GM18870 (cell line): ENCODE data around the gene TIMP4.
A peak's percentile ranks its signal among the peaks of the same experiment; 100 is the strongest.

ENCODE experiments used
- ATAC-seq: cut with Tn5 transposase; IDR thresholded peaks from one replicate; pipeline ENCODE4 v1.9.1; 2021; ENCODE audit warnings: moderate library complexity; ENCODE audit not compliant: unreplicated experiment

Gene TIMP4

DNA sequence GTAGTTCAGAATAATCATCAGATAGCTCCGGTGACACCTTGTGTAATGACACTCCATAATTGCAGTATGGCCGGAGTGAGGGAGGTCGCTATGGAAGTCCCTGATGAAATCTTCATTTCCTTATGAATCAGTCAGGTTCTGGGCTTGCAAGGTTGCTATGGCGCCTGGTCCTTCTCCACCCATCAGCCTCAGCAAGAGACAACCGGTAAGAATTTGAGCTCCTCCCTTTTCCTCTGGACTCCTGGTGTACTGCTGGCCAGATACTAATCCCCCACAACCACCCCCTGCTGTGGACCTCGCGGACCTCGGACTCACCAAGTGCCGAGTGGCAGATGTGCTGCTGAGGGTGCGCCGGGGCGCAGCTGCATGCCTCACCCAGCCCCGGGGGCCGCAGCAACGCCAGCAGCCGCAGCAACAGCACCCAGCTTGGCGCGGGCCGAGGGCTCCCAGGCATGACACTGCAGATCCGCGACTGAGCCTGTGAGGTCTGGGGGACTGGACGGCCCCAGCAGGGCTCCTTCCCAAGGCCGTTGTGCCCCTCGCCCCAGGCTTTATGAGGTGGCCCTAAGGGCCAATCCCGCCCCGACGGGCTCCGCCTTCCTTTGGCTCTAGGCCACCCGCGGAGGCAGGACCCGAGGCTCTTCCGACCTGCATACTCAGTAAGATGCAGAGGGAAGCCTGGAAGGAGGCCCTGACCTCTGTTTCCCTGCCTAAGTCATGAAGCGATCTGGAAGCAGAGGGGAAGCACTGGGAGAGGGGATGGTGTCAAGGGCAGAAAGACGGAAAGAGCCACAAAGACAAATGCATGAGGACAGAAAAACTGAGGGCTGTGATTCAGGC is at the start of gene TIMP4:
TSS of gene TIMP4 (minus strand) at position 526 of the 840 bp plus-strand sequence. CDS start at position 454, 72 bp downstream.
- ATAC-seq: no peak

- no peak for ATAC-seq
Observed at GRCh38 chr3:12205171-12205570, 46.5 kb upstream of the TIMP4 start.

DNA sequence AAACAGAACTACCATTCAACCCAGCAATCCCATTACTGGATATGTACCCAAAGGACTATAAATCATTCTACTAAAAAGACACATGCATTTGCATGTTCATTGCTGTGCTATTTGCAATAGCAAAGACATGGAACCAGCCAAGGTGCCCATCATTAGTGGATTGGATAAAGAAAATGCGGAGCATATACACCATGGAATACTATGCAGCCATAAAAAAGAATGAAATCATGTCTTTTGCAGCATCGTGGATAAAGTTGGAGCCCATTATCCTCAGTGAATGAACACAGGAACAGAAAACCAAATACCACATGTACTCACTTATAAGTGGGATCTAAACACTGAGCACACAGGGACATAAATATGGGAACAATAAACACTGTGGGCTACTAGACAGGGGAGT is 43.1 kb upstream of the TIMP4 start:
- ATAC-seq: no peak

GRCh38 chr3:12198301-12198700 is 39.6 kb upstream of the TIMP4 start:
- ATAC-seq: no peak

DNA sequence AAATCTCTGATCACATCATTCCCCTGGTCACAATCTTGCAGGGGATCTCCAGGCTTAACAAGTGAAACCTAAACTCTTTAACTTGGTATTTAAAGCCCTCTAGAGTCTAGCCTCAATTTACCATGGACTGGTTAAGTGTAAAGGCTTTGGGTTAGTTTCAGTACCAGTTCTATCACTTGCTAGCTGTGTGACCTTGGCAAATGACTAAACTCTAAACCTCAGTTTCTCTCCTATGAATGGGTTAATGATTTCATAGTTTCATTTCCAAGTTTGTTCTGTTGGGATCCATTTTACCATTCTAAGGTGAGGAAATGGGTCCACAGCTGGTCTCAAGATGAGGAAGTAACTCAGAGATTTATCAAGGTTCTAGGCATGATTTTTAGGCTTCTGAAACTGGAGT is 38.8 kb upstream of the TIMP4 start:
- ATAC-seq: peak; percentile 42

DNA sequence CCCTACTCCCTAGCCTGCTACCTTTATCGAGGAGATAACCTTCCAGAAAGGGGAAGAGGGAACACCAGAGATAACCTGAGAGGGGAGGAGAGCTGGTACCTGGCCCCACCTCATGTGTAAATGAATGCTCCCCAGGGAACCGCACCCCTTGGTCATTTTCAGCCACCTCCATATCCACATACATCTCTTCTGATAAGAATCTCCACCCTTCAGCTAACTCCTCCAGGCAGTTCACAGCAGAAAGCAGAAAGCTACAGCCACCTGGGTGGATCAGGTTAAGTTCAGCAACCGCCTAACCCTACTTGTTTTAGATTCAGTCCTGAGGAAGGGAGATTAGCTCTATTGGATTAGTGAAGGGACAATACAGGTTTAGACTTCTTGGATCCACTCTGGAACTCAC is 38.0 kb upstream of the TIMP4 start:
- no peak for ATAC-seq

DNA sequence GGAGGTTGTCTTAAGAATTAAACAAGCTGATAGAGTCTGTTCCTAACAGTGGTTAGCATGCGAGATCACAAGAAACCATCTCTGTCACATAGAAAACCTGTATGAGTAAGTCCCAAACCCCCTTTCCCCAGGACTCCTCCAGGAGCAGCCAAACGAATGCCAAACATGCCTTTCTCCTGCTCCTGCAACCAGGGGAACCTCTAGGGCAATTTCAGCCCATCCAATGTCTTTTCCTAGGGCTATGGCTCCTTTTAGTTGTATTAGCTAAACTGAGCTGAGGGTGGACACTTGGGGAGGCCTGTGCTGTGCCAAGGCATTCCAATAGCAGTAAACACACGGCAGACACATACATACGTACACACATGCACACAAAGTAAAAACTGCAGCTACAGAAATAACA is 36.5 kb upstream of the TIMP4 start:
- no peak for ATAC-seq

- peak; percentile 26 for ATAC-seq
Observed at GRCh38 chr3:12194669-12195161, 36.0 kb upstream of the TIMP4 start.

GRCh38 chr3:12194209-12194608 is 35.5 kb upstream of the TIMP4 start:
- peak; percentile 30 for ATAC-seq

DNA sequence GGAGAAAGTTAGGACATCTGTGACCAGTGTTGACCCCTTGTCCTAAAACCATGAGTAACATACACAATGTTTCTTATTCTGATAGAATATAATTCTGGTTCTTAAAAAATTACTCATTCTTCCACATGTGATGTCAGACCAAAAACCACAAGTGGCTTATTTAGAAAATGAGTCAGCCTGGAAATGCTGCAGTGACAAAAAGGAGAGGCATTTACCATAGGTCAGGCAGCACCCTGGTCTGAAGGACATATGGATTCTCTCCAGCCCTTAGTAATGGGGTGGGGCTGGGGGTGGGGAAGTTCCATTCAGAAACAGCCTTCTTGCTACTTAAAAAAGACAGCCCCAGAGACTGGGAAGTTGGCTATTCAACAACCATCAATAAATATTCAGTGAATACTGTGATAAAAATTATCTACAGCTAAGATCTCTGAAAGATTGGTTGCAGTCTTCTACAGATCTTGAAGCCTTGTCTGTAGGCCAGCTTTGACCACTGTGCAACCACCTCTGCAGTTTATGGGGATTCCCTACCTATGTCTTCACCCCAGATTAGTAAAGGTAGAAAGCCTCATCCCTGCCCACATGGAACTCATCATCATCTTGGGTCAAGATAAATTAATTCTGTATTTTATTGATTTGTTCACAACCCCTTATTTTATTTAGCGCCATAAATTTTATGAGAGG is 34.9 kb upstream of the TIMP4 start:
- peak; percentile 49 for ATAC-seq

- ATAC-seq: no peak
Observed at GRCh38 chr3:12192655-12193484, 34.2 kb upstream of the TIMP4 start.

- no peak for ATAC-seq
Observed at GRCh38 chr3:12192173-12192572, 33.5 kb upstream of the TIMP4 start.

- no peak for ATAC-seq
Observed at GRCh38 chr3:12191559-12191958, 32.8 kb upstream of the TIMP4 start.

- no peak for ATAC-seq
Observed at GRCh38 chr3:12190832-12191231, 32.1 kb upstream of the TIMP4 start.

- ATAC-seq: no peak
Observed at GRCh38 chr3:12190221-12190807, 31.6 kb upstream of the TIMP4 start.

GRCh38 chr3:12188681-12189287 is 30.1 kb upstream of the TIMP4 start:
- ATAC-seq: no peak

DNA sequence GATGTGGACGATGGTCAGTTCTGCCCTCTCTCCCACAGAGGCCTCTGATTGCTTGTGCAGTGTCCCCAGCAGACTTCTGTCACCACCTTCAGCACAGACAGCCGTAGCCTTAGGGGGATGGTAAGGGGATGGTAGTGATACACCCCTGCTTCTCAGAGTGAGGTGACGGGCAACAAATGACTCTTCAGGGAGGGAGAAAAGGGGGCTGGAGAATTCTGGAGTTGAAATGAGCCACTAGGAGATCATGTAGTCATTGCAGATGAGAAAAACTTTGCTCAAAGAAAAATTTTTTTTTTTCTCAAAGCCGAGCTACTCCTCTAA is 29.6 kb upstream of the TIMP4 start:
- no peak for ATAC-seq

GRCh38 chr3:12187448-12188327 is 29.0 kb upstream of the TIMP4 start:
- peak; percentile 55 for ATAC-seq

DNA sequence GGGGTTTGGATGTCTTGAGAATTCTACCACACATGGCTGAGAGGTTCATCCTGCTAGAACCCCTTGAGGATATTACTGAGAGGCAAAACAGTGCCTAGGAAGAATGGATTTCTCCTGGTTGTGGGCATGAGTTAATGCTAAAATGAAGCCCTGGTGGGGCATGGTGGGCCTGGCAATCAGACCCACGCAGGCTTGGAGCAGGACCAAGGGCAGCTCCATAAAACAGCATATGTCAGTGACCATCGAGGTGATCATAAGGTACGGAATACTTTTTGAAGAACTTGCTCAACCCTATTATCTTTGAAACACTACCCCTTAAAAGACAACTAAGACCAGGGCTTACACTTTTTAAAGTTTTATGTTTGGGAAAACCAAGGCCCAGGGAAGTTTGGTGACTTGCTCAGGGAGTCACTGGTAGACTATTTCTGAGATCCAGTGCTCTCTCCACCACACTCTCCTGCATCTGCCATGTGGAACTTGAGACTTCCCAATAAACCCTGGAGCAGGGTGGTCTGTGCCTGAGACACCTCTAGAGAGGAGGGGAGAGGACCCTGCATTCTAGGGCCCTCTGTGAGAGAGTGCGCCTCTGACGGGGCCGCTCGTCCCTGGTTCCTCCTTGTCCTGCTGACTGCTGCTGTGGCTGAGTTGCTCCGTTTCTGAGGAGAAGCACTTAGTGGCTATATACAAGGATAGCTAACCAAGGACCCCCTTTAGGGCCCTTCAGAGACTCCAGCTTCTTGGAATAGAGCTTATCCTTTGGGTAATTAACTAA is 28.0 kb upstream of the TIMP4 start:
- ATAC-seq: no peak
